ENCODE measurements around the gene ULK4.
"Not testable (repeated sequence)": the region's sequence is repeated elsewhere in the genome, so short reads cannot be mapped to it uniquely, and the experiment has no call there.

Gene ULK4

DNA sequence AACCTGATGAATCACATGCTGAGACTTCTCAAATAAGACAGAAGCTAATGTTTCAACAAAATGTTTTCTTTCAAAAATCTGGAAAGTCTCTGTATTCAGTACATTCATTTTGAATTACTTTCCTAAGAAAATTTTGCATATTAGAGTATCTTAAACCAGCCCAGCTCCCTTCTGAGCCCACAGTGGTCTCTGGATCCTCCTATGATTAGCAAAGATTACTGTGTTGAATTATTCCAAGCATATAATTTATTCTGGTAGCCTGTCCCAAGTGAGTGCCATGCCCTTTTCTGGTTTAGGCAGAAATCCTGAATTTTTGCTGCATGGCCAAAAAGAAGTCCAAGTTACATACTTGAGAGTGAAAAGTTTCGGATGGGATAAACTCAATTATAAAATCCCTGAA, 483.6 kb downstream of the ULK4 start:
- no peak for FAIRE-seq

DNA sequence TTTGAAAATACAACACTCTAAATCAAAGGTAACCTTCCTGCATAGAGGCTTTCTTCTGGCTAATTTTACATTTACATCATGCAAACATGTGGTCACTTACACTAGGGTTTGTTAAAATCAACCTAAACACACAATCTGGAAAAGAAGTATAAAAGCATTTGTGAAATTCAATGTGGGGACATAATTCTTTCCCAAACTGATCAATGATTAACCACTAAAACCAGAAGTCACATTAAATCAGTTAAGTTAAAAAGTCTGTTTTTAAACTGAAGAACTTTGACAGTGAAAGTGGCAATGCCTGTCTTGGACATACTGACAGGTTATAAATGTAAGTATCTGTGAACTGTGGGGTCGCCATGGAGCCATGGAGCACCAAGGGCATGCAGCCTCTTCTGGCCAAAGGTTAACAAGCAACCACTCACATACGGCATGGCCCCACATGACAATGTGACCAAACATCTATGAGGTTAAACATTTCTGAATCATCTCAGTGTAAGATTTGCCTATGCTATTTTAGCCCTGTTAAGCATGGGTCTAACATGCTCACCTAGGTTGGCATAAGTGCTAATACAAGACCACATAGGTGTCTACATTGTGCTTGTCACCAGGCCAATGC, 484.4 kb downstream of the ULK4 start:
- FAIRE-seq = no peak

- FAIRE-seq = no peak
Measured at GRCh38 chr3:41469083-41469482, 492.8 kb downstream of the ULK4 start.

GRCh38 chr3:41467481-41467880, 494.4 kb downstream of the ULK4 start:
- no peak for FAIRE-seq

- FAIRE-seq = no peak
Measured at GRCh38 chr3:41464858-41465257, 497.0 kb downstream of the ULK4 start.

- FAIRE-seq = no peak
Measured at GRCh38 chr3:41464401-41464800, 497.5 kb downstream of the ULK4 start.

DNA sequence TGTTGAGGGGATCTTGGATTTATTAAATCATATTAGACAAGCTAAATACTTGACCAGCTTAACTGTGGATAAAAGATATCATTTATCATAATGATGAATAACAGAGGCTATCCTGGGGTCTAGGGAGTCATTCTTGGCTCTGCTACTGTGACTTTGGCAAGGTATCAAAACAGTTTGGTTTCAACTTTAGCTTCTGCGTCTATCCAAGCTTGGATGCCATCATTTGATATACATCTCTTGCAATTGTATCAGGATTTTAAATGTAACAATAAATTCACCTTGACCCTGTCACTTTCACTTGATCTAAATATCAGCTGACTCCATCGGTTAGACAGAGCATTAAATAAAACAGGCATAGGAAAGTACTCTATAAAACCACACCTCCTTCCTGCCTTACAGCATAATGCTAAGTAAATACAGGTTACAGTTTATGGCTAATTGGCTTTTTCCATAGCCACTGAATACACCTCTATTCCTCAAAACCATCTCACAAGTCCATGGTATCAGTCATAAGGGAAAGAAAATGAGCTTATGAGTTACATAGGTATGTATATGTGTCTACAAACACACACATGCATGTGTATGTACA, 499.7 kb downstream of the ULK4 start:
- FAIRE-seq = no peak

DNA sequence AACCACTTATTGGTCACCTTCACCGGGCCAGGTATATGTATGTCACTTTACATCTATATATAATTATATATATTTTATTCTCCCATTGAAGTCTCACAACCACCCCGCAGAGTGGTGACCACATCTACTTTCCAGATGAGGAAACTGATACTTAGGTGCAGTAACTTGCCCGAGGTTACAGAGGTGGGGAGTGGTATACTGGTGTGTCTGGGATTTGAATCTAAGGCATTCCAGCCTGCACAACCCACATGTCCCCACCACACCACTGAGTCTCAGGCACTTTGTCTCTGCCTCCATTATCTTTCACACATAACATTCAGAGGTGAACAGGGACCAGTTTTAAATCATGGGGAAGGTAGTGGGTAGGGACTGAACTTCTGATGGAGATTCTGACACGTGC, 501.2 kb downstream of the ULK4 start:
- FAIRE-seq = no peak

GRCh38 chr3:41457176-41457575, 504.7 kb downstream of the ULK4 start:
- no peak for FAIRE-seq

DNA sequence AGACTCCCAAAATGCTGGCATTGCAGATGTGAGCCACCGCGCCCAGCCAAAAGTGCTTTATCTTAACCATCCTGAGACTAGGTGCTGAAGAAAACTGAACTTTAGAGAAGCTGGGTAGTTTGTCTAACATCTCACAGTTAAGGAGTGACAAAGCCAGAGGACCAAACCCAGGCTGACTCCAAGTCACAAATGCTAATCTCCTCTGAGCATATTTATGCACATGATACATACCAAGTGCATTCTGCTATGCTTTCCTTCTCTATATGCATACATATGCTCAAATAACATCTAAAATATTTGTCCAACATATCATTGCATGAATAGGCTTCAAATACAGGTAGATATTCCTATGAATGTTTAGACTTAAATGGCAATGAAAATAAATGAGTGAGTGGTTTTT, 505.7 kb downstream of the ULK4 start:
- no peak for FAIRE-seq

- FAIRE-seq = not testable (repeated sequence)
Measured at GRCh38 chr3:41453618-41454017, 508.3 kb downstream of the ULK4 start.

DNA sequence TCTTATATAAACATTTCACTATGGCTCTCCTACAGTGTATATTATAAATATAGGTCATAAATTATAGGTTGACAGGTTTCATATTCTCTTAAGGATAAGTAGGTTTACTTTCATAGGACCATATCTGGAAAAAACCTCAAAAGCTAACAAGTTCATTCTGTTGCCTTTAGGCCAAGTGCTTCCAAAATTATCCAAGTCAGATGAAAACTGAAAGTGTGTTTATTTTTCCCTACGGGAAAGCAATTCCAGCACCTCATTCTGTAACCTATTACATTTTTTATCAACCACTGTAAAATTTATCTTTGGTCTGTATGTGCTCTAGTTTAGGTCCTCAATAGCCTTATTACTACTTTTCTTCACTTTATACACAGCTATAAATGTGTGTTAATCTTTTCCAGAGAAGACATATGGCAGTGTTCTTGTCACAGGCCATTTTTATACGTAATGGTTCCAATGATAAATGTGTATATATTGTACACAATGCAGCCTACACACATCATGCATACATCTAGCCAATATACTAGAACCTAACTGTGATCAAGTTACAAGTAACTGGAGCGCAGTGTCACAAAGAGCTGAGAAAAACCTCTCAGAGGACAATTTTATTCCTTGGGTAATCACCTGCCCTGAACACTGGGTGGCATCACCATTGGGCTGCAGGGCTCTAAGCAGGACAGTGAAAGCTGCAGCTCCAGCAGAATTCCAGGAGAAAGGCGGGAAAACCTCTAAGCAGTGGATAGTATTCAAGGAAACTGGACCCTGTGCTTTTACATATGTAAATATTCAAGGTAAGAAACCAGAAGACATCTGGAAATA, 511.3 kb downstream of the ULK4 start:
- no peak for FAIRE-seq

GRCh38 chr3:41448396-41448795, 513.5 kb downstream of the ULK4 start:
- no peak for FAIRE-seq

GRCh38 chr3:41447701-41448100, 514.2 kb downstream of the ULK4 start:
- FAIRE-seq = no peak

DNA sequence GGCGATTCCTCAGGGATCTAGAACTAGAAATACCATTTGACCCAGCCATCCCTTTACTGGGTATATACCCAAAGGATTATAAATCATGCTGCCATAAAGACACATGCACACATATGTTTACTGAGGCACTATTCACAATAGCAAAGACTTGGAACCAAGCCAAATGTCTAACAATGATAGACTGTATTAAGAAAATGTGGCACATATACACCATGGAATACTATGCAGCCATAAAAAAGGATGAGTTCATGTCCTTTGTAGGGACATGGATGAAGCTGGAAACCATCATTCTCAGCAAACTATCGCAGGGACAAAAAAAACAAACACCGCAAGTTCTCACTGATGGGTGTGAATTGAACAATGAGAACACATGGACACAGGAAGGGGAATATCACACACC, 515.6 kb downstream of the ULK4 start:
- not testable (repeated sequence) for FAIRE-seq

DNA sequence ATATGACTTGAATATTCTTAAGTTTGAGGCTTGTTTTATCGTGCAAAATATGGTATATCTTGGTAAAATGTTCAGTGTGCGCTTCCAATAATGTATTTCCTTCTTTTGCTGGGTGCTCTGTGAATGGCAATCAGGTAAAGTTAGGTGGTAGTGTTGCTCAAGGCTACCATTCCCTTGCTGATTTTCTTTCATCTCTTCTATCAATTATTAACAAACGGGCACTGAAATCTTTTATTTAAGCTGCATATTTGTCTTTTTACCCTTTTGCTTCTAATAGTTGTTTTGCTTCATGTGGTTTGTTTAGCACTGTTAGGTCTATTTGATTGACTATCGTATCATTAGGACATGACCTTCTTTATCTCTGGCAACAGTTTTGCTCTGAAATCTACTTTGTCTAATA, 520.3 kb downstream of the ULK4 start:
- FAIRE-seq = no peak

DNA sequence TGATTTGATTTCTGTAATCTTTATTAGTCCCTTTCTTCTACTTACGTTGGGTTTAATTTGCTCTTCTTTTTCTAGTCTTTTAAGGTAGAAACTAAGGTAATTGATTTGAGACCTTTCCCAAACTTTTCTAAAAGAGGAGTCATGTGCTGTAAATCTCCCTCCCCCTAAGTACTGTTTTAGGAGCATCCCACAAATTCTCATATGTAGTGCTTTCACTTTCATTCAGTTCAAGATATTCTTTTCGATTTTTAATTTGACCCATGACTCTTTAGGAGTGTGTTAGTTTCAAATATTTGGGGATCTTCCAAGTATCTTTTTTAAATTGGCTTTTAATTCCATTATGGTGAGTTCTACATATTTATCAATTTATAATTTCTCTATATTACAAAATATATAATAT, 520.8 kb downstream of the ULK4 start:
- FAIRE-seq = no peak

DNA sequence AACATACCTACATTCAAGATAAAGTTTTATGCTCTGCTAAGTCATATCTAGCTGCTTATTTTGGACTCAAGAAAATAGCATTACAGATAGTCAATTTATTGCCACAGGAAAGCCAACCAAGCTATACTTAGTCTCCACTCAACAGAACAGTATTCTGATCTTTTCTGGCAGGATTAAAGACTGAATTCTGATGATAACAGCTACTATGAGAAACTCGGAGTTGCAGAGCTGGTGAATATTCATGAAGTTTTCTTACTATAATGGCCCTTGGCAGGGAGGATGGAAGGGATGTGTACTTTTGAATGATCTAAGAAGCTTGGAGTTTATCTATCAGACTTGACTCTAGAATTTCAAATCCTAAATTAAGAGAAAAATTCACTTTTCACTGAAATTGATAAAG, 524.9 kb downstream of the ULK4 start:
- no peak for FAIRE-seq

GRCh38 chr3:41434781-41435180, 527.1 kb downstream of the ULK4 start:
- no peak for FAIRE-seq

GRCh38 chr3:41431386-41431785, 530.5 kb downstream of the ULK4 start:
- FAIRE-seq = no peak

- no peak for FAIRE-seq
Measured at GRCh38 chr3:41430886-41431285, 531.0 kb downstream of the ULK4 start.

DNA sequence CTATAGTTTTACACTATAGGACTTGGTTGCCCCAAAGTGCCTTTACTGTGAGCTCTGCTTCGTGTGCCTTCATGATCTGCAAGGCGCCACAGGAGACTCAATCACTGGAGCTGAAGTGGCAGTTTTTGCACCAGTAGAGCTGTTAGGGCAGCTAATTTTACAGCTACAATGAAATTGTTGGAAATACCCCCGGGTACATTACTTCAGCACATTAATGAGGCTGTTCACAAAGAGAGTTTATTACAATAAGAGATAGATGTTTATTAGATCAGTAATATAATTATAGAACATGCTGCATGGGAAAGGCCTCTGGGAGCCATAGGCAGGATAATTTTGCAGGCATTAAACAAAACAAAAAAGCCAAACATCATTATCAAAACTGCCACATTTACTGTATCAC, 531.5 kb downstream of the ULK4 start:
- no peak for FAIRE-seq

DNA sequence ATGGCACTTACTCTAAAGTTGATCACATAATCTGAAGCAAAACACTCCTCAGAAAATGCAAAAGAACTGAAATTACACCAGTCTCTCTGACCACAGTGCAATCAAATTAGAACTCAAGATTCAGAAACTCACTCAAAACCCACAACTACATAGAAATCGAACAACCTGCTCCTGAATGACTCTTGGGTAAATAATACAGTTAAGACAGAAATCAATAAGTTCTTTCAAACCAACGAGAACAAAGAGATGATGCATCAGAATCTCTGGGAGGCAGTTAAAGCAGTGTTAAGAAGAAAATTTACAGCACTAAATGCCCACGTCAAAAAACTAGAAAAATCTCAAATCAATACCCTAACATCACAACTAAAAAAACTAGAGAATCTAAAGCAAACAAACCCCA, 535.4 kb downstream of the ULK4 start:
- no peak for FAIRE-seq

- FAIRE-seq = no peak
Measured at GRCh38 chr3:41424543-41425300, 537.2 kb downstream of the ULK4 start.

Data from A204.1 (cell line).